Measurements from ENCODE around the gene ZBTB16.

DNA sequence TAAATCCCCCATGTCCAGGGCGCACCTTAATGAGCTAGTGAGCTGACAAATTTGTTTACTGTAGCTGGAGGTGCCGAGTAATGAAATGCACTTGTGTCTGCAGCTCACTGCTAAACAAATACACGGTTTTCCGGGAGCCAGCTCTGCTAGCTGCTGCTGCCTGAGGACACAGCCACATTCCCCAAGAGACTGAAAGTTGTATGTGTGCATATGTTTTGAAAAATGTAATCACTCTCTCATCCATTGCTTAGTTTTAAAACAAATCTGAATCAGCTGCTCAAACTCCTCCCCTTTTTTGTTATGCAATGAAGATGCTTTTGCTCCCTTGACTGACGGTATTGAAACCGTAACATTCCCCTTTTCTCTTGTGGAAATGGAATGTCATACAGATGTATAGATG lies 174.2 kb downstream of the ZBTB16 start:
- no peak for TF ChIP-seq CTCF (CRISPR knock-in tag; IDR thresholded peaks at IDR 0.05)
- no peak for TF ChIP-seq DPF2 (CRISPR knock-in tag; IDR thresholded peaks at IDR 0.05; ENCODE audit: borderline replicate concordance, low read depth)
- TF ChIP-seq SNAPC2 (CRISPR knock-in tag; IDR thresholded peaks at IDR 0.05) = no peak
- TF ChIP-seq ZFP41 (CRISPR knock-in tag; IDR thresholded peaks at IDR 0.05; ENCODE audit: borderline replicate concordance) = no peak
- no peak for TF ChIP-seq TAF1 (CRISPR knock-in tag; IDR thresholded peaks at IDR 0.05)
- no peak for TF ChIP-seq CEBPB (IDR thresholded peaks at IDR 0.05; ENCODE audit: borderline replicate concordance, low read depth, low read length)
- TF ChIP-seq KDM6A (CRISPR knock-in tag; IDR thresholded peaks at IDR 0.05; ENCODE audit: low read depth) = no peak
- TF ChIP-seq REL (CRISPR knock-in tag; conservative IDR thresholded peaks at IDR 0.05) = no peak
- no peak for TF ChIP-seq ZBTB40 (IDR thresholded peaks at IDR 0.05)
- no peak for TF ChIP-seq ZBTB40 (CRISPR knock-in tag; IDR thresholded peaks at IDR 0.05)
- no peak for TF ChIP-seq POLR2A (IDR thresholded peaks at IDR 0.05; ENCODE audit: insufficient read depth in 1 of 2, low read depth in 2 of 2, low read length in 2 of 2)
- TF ChIP-seq JUND (CRISPR knock-in tag; IDR thresholded peaks at IDR 0.05) = no peak

Measured in HepG2 (cell line).